Dendritic cell treated with granulocyte-macrophage colony-stimulating factor and Interleukin-4, amounts not matched to agents 40 ng/mL and 50 ng/mL, for 4 days (primary cell): Measurements from ENCODE around the gene SLC16A2.

Experiments
- H3K27ac Mint-ChIP-seq: one replicate; pipeline ENCODE4 v1.8.0; 2022; ENCODE audit warnings: mild to moderate bottlenecking, mixed read lengths
- H3K27me3 Mint-ChIP-seq: one replicate; pipeline ENCODE4 v1.8.0; 2022; ENCODE audit warnings: mild to moderate bottlenecking, mixed read lengths
- H3K36me3 Mint-ChIP-seq: one replicate; pipeline ENCODE4 v1.8.0; 2022; ENCODE audit warnings: low read depth, mixed read lengths
- H3K4me1 Mint-ChIP-seq: one replicate; pipeline ENCODE4 v1.8.0; 2022; ENCODE audit warnings: low read depth, mixed read lengths
- H3K4me3 Mint-ChIP-seq: one replicate; pipeline ENCODE4 v1.8.0; 2022; ENCODE audit warnings: mild to moderate bottlenecking, moderate library complexity, mixed read lengths
- H3K9me3 Mint-ChIP-seq: one replicate; pipeline ENCODE4 v1.8.0; 2022; ENCODE audit warnings: mixed read lengths
- intact Hi-C: fragments of 100-400 bp; cut with micrococcal nuclease; formaldehyde crosslinking; loops from one replicate; pipeline ENCODE4 v1.15.0; 2022

The SLC16A2 gene

DNA sequence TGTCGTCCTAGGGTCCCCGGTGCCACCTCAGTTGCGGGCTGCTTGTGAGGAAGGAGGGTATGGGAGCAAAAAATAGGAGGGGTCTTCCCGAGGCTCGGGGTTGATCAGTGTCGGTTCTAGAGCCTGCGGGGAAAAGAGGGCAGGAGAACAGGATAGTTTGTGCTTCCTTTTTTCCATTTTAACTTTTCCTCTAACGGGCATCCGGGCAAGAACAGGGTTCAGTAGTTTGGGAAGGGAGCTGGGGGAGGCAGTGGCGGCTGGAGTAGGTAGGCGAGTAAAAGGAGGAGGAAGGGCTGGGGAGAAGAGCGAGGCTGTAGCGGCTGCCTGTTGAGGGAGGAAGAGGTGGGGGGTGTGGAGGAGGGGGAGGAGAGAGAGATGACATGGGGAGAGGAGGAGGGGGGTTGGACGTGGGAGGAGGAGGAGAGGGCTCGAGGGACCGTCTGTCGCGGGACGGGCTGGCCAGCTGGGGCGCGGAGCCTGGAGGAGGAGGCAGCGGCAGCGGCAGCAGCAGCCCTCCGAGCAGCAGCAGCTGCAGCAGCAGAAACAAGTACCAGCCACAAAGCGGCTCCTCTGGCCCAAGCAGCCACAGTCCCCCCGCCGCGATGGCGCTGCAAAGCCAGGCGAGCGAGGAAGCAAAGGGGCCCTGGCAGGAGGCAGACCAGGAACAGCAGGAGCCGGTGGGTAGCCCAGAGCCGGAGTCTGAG is at the start of gene SLC16A2:
SLC16A2 (plus strand) TSS at position 458 of the 704 bp plus-strand sequence; CDS start at position 603, 145 bp downstream.
- Mint-ChIP-seq H3K27me3 (peaks cover 52% of the 10 kb centered on the region), H3K4me3 (peak within 1 kb of the TSS; percentile 73), H3K27ac (no peak within 1 kb of the TSS), H3K9me3 (no peaks in the 10 kb centered on the region), H3K4me1 (peaks cover 27% of the 10 kb centered on the region), H3K36me3 (no peaks in the 10 kb centered on the region)
- intact Hi-C loops: no loop called here

DNA sequence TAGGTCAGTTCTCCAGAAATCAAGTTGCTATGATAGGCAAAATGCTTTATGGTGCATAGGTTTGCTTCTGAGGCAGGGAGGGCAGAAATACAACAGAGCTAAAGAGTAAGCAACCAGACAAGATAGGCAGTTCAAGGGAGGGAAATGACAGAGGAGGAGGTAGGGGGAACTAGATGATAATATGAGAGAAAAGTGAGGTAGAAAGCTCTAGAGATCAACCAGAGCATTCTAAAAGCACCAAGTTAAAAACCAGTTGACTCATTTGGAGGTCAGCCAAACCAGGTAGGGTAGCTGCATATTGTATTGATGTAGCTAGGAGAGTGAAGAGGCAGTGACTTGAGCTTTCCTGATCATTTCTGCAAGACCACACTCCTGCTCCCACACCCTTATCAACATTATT is 49.0 kb upstream of the SLC16A2 start:
- Mint-ChIP-seq H3K27ac (no peak overlapping the region), H3K27me3 (no peaks in the 10 kb centered on the region), H3K9me3 (no peaks in the 10 kb centered on the region), H3K4me3 (no peak overlapping the region), H3K4me1 (peaks cover 27% of the 10 kb centered on the region), H3K36me3 (no peaks in the 10 kb centered on the region)
- intact Hi-C loops: no loop called here

DNA sequence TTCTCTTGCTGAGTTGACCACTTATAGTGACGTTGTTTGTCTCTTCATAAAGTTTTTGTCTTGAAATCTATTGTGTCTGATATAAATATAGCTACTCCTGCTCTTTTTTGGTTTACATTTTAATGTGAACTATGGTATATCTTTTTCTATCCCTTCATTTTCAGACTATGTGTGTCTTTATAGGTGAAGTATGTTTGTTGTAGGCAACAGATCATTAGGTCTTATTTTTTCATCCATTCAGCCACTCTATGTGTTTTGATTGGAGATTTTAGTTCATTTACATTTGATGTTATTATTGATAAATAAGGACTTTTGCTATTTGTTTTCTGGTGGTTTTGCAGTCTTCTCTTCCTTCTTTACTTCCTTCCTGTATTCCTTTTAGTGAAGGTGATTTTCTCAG is 44.0 kb upstream of the SLC16A2 start:
- intact Hi-C loops: no loop called here

DNA sequence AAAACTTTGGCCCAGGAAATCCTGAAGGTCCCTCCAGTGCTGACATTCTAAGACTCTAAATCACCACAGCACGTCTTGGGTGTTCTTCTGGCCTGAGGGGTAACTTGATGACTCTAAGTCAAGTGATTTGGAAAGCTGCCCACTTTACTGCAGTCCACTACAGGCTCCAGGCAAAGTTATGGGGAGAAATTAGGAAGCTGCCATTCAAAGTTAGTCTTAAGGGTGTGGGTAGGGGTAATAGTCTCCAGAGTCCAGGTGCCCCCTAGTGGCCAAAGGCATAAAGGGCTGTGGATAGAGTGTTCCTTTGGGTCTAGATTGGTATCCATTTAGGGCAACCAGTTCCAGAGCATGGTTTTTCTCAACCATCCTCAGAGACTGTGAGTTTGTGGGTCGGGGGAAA is 38.7 kb upstream of the SLC16A2 start:
- Mint-ChIP-seq H3K9me3 (no peaks in the 10 kb centered on the region), H3K36me3 (no peaks in the 10 kb centered on the region), H3K27ac (peak overlapping the region; percentile 87), H3K4me1 (peaks cover 12% of the 10 kb centered on the region), H3K4me3 (peak overlapping the region; percentile 60), H3K27me3 (peaks cover 2% of the 10 kb centered on the region)
- intact Hi-C loops: loop anchor here (2.0 to 5.0 kb wide), 2 partner anchors 90 to 170 kb away; no protein-coding TSS in a partner anchor

More for the DNA sequence above, 44.0 kb upstream of the SLC16A2 start:
- Mint-ChIP-seq H3K9me3 (no peaks in the 10 kb centered on the region), H3K27me3 (no peaks in the 10 kb centered on the region), H3K27ac (no peak overlapping the region), H3K4me1 (peaks cover 10% of the 10 kb centered on the region), H3K4me3 (no peak overlapping the region), H3K36me3 (no peaks in the 10 kb centered on the region)

DNA sequence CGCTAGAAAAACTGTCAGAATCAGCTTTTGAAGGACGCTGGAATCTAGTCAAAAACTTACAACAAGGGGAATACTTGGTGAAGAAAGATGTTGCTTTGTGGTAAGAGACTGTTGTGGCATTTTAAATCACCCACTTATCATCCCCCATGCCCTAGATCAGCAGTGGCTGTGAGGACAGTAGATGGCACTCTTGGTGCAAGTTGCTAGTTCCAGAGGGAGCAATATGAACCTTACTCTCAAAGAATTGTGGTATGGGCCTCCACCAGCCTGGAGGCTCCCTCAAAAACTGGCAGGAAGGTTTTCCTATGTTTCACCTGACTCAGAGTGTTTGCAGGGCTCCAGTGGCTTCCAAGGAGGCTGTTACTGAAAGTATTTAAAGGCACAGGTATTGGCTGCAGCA is 37.7 kb upstream of the SLC16A2 start:
- no peak overlapping the region for H3K27ac Mint-ChIP-seq
- no peaks in the 10 kb centered on the region for H3K9me3 Mint-ChIP-seq
- H3K27me3 Mint-ChIP-seq: peaks cover 2% of the 10 kb centered on the region
- no peaks in the 10 kb centered on the region for H3K36me3 Mint-ChIP-seq
- no peak overlapping the region for H3K4me3 Mint-ChIP-seq
- intact Hi-C loops: loop anchor here (2.0 to 5.0 kb wide), 2 partner anchors 91 to 169 kb away; no protein-coding TSS in a partner anchor
- H3K4me1 Mint-ChIP-seq: peaks cover 12% of the 10 kb centered on the region

DNA sequence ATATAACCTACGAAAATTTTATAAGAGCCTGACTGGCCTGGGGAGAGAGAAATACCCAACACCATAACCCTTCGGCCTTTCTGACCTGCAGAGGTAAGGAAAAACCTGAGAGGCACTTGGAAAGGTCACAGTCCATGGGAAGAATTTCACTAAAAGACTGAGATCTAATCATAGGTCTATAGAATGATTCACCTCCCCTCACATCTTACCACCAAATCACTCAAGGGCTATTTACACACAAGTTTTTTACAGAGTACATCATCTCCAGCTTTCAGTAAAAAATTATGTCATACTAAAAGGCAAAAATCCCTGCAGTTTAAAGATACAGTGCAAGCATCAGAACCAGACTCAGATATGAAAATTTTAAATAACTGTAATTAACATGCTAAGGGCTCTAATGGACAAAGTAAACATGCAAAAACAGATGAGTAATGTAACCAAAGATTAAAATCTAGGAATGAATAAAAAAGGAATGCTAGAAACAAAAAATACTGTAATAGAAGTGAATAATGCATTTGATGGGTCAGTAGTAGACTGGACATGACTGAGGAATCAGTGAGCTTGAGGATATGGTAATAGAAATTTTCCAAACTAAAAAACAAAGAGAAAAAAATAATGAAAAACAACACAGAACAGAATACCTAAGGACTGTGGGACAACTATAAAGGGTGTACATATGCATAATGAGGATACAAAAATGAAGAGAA is 32.1 kb upstream of the SLC16A2 start:
- Mint-ChIP-seq H3K36me3 (no peaks in the 10 kb centered on the region), H3K27me3 (peaks cover 4% of the 10 kb centered on the region), H3K9me3 (no peaks in the 10 kb centered on the region), H3K4me1 (no peaks in the 10 kb centered on the region), H3K27ac (no peak overlapping the region), H3K4me3 (no peak overlapping the region)
- intact Hi-C loops: no loop called here

DNA sequence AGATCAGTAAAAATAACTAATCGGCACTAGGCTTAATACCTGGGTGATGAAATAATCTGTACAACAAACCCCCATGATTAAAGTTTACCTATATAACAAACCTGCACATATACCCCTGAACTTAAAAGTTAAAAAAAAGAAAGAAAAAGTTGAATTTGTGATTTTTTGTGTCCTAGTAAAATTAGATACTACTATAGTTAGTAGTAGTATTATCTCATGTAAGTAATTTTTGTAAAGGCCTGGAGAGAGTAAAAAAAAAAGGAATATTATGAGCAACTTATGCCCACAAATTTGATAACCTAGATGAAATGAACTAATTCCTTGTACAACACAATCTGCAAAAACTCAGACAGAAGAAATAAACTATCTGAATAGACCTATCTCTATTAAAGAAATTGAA is 25.7 kb upstream of the SLC16A2 start:
- Mint-ChIP-seq H3K36me3 (no peaks in the 10 kb centered on the region), H3K9me3 (no peaks in the 10 kb centered on the region), H3K4me1 (no peaks in the 10 kb centered on the region), H3K4me3 (no peak overlapping the region), H3K27me3 (peaks cover 2% of the 10 kb centered on the region), H3K27ac (no peak overlapping the region)
- intact Hi-C loops: no loop called here

DNA sequence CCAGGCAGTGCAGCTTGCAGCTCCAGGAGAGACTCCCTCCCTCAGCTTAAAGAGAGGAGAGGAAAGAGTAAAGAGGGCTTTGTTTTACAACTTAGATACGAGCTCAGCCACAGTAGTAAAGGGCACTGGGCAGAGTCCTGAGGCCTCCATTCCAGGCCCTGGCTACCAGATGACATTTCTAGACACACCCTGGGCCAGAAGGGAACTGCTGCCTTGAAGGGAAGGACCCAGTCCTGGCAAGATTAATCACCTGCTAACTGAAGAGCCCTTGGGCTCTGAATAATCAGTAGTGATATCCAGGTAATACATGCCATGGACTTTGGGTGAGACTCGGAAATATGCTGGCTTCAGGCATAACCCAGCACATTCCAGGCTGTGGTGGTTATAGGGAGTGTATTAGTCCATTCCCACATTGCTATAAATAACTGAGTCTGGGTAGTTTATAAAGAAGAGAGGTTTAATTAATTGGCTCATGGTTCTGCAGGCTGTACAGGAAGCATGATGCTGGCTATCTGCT is 15.3 kb upstream of the SLC16A2 start:
- intact Hi-C loops: no loop called here
- Mint-ChIP-seq H3K4me3 (no peak overlapping the region), H3K4me1 (no peaks in the 10 kb centered on the region), H3K27ac (no peak overlapping the region), H3K36me3 (no peaks in the 10 kb centered on the region), H3K9me3 (no peaks in the 10 kb centered on the region), H3K27me3 (peaks cover 4% of the 10 kb centered on the region)

DNA sequence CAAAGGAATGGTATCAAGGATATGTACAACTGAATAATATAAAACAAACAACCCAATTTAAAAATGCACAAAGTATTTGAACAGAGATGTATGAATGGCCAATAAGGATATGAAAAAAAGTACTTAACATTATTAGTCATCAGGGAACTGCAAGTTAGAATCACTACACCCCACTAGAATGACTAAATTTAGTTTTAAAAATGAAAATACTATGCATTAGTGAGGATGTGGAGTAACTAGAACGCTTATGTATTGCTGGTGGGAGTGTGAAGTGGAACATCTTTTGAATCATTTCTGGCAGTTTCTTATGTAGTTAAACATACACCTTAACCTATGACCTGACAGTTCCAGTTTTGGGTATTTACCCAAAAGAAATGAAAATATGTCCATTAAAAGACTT is 13.0 kb upstream of the SLC16A2 start:
- Mint-ChIP-seq H3K27me3 (peaks cover 3% of the 10 kb centered on the region), H3K27ac (no peak overlapping the region), H3K9me3 (no peaks in the 10 kb centered on the region), H3K36me3 (no peaks in the 10 kb centered on the region), H3K4me3 (no peak overlapping the region), H3K4me1 (no peaks in the 10 kb centered on the region)
- intact Hi-C loops: no loop called here

DNA sequence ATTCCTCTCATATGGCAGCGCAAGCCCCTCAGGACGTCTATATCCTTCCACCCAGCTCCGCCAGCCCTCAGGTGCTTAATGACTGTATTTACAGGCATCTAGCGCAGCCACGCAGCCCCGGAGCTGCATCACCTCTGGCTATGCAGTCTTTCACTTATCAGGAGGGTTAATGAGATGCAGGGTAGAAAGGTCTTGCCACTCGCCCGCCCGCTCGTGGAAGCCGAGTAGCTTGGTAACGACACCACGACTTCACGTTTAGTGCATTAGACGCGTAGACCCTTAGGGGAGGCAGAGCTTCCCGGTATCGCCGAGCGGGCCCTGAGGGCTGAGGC is 1.5 kb upstream of the SLC16A2 start:
- intact Hi-C loops: no loop called here
- H3K27me3 Mint-ChIP-seq: peaks cover 52% of the 10 kb centered on the region
- peaks cover 27% of the 10 kb centered on the region for H3K4me1 Mint-ChIP-seq

DNA sequence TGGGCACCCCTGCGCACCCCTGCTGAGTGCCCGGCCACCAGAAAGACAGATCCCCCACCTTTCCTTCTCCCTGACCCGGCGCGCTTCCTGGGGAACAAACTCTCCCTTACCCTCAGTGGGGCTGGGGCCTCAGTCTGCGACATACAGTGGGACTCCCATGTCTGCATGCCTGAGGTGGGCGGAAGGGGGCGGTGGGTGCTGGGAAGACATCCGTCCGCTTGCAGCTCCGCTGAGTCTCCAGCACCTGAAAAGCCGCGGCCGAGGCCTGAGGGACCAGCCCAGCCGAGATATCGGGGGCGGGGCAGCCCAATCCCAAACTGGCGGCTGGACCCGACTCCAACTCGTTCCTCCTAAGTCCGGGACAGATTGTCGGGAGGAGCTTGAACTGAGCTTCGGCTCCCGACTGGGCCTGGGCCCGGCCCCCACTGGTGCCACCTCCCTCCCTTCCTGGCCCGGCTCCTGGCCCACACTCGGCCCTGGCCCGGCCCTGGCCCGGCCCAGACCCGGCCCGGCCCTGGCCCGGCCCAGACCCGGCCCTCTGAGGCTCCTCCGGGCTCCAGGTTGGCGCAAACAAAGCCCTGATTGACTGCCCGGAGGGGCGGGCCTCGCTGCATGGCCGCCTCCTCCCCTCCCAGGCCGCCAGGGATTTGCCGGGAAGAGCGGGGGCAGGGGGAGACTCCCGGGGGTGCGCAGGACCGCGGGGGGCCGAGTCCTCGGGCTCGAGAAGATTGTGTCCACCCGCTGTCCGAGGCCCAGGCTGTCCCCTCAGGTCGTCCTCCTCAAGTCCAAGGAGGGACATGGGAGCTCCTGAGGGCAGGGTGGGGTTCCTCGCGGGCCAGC is 877 bp upstream of the SLC16A2 start:
- intact Hi-C loops: no loop called here
- Mint-ChIP-seq H3K4me1 (peaks cover 27% of the 10 kb centered on the region), H3K4me3 (peak overlapping the region; percentile 73), H3K36me3 (no peaks in the 10 kb centered on the region), H3K9me3 (no peaks in the 10 kb centered on the region), H3K27ac (no peak overlapping the region), H3K27me3 (peaks cover 52% of the 10 kb centered on the region)

More for the DNA sequence above, 1.5 kb upstream of the SLC16A2 start:
- Mint-ChIP-seq H3K4me3 (peak overlapping the region; percentile 40), H3K9me3 (no peaks in the 10 kb centered on the region), H3K27ac (no peak overlapping the region), H3K36me3 (no peaks in the 10 kb centered on the region)

DNA sequence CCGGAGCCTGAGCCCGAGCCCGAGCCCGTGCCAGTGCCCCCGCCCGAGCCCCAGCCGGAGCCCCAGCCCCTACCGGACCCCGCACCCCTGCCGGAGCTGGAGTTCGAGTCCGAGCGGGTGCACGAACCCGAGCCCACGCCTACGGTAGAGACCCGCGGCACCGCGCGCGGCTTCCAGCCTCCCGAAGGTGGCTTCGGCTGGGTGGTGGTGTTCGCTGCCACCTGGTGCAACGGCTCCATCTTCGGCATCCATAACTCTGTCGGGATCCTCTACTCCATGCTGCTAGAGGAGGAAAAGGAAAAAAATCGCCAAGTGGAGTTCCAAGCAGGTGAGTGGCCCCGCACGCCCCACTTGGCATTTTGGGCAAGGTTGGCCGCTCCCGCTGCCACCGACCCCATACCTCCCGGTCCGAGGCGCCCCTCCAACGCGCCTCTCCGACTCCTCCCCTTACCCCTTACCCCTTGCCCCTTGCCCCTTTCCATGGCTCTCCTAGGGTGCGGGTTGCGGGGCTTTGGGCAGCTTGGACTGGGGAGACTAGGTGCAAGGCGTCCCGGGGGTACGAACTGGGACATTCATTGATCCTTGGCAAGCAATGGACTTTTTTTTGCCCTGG is 553 bp downstream of the SLC16A2 start:
- Mint-ChIP-seq H3K4me1 (peaks cover 27% of the 10 kb centered on the region), H3K36me3 (no peaks in the 10 kb centered on the region), H3K27me3 (peaks cover 52% of the 10 kb centered on the region), H3K27ac (no peak overlapping the region), H3K9me3 (no peaks in the 10 kb centered on the region), H3K4me3 (peak overlapping the region; percentile 65)
- intact Hi-C loops: no loop called here

DNA sequence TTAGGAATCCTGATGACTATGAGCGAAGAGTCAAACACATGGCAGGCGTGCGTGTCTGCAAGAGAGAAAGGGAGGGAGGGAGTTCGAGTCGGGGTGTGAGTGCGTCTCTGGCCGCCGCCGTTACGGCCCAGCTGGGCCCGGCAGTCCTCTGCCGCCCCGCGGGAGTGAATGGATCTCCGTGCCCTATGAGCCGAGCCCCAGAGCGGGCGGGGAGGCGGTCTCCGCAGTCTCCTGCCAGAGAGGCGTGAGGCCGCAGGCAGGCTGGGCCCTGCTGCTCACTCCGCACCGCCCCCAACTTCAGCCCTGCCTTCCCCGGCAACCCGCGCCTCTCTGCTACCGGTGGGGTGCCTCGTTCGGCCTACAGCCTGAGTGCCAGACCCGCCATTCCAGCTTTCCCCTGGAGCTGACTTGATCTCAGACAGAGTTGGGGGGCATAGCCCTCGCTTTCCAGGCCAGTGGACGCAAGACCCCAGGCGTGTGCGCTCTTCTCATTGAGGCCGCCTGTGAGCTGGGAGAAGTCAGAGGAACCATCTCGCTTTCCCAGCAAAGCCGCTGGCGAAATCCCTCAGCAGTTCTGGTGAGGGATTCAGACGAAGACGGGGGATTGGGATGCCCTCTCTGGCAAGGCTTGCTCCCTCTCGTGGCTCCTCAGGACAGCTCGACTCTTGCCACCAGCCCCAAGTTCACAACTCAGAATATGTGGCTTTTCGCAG is 1.4 kb downstream of the SLC16A2 start:
- intact Hi-C loops: no loop called here
- H3K4me1 Mint-ChIP-seq: peaks cover 27% of the 10 kb centered on the region
- peaks cover 48% of the 10 kb centered on the region for H3K27me3 Mint-ChIP-seq
- peak overlapping the region; percentile 65 for H3K4me3 Mint-ChIP-seq
- no peaks in the 10 kb centered on the region for H3K36me3 Mint-ChIP-seq
- H3K27ac Mint-ChIP-seq: no peak overlapping the region
- H3K9me3 Mint-ChIP-seq: no peaks in the 10 kb centered on the region
